H1 (cell line): ENCODE data around the gene ACP2. TPM values are rescaled to one million over a fixed set of nuclear protein-coding genes. Genes with fewer than 3 reads are reported as not detected.

ENCODE experiments used
- CTCF ChIA-PET: fragments of 300-600 bp; sonication (Branson Sonifier 250); formaldehyde crosslinking; loops from one replicate; lab custom pipeline; 2021; ENCODE audit not compliant: partially characterized antibody; lab: Charles Lee
- POLR2A ChIA-PET: fragments of 300-600 bp; sonication (Branson Sonifier 250); formaldehyde crosslinking; loops from one replicate; lab custom pipeline; 2021; ENCODE audit warnings: inconsistent platforms; ENCODE audit not compliant: partially characterized antibody; lab: Charles Lee
- DNase-seq, 2 experiments: peaks; one replicate each; pipeline versions ENCODE4 v3.0.0 to v3.0.0-alpha.2; 2010 to 2022; ENCODE audit warnings: low spot score in 2 of 2, low read depth in 1 of 2, mixed read lengths in 1 of 2
- FAIRE-seq: peaks from 2 replicates; lab custom pipeline; 2011; peaks lifted over from hg19 to GRCh38; lab: Jason Lieb, UNC
- H2AFZ ChIP-seq: 2 replicates; pipeline ENCODE4 v1.8.1; 2012; ENCODE audit warnings: low read length, inconsistent platforms
- H2AK5ac ChIP-seq: 2 replicates; pipeline ENCODE4 v1.6.1; 2013; ENCODE audit warnings: low read depth, low read length
- H2BK120ac ChIP-seq: replicated peaks from 2 replicates; pipeline ENCODE3; 2013; ENCODE audit warnings: low read depth, low read length, inconsistent platforms
- H2BK12ac ChIP-seq: 2 replicates; pipeline ENCODE4 v1.6.1; 2013; ENCODE audit warnings: low read depth, low read length
- H2BK15ac ChIP-seq: 2 replicates; pipeline ENCODE4 v1.6.1; 2013; ENCODE audit warnings: low read length
- H2BK20ac ChIP-seq: 2 replicates; pipeline ENCODE4 v1.6.1; 2013; ENCODE audit warnings: low read length
- H2BK5ac ChIP-seq: 2 replicates; pipeline ENCODE4 v1.6.1; 2013; ENCODE audit warnings: low read depth, low read length
- H3K14ac ChIP-seq: 2 replicates; pipeline ENCODE4 v1.6.1; 2013; ENCODE audit warnings: inconsistent platforms; ENCODE audit not compliant: insufficient read length
- H3K18ac ChIP-seq: 2 replicates; pipeline ENCODE4 v1.6.1; 2013; ENCODE audit warnings: low read length; ENCODE audit errors: extremely low read depth
- H3K23ac ChIP-seq: 2 replicates; pipeline ENCODE4 v1.6.1; 2013; ENCODE audit warnings: inconsistent platforms; ENCODE audit not compliant: insufficient read length
- H3K23me2 ChIP-seq: 2 replicates; pipeline ENCODE4 v1.6.1; 2013; ENCODE audit warnings: low read depth, low read length
- H3K27ac ChIP-seq: 2 replicates; pipeline ENCODE4 v1.6.1; 2011; ENCODE audit warnings: low read depth, low read length, inconsistent platforms
- H3K27me3 ChIP-seq, 4 experiments: replicated peaks in 1 of 4; 1 replicate in 1 of 4; 2 replicates in 3 of 4; pipeline versions ENCODE4 v1.6.1 to v1.8.1; 2011 to 2013; ENCODE audit warnings: low read length in 3 of 4, mild to moderate bottlenecking in 3 of 4, inconsistent platforms in 2 of 4, mixed read lengths in 2 of 4, moderate library complexity in 1 of 4; ENCODE audit not compliant: control insufficient read depth in 3 of 4, insufficient read depth in 3 of 4; ENCODE audit errors: extremely low read depth in 1 of 4
- H3K36me3 ChIP-seq, 4 experiments: 2 replicates each; pipeline versions ENCODE4 v1.6.1 to v1.8.1; 2011 to 2013; ENCODE audit warnings: mild to moderate bottlenecking in 4 of 4, low read length in 3 of 4, moderate library complexity in 2 of 4, control low read depth in 1 of 4, inconsistent platforms in 1 of 4; ENCODE audit not compliant: insufficient read depth in 4 of 4, control insufficient read depth in 2 of 4
- H3K4ac ChIP-seq: replicated peaks from 2 replicates; pipeline ENCODE3; 2013; ENCODE audit warnings: low read length, low read depth, mixed read lengths, inconsistent platforms; ENCODE audit not compliant: insufficient read length
- H3K4me1 ChIP-seq, 4 experiments: replicated peaks in 1 of 4; 1 replicate in 1 of 4; 2 replicates in 3 of 4; pipeline versions ENCODE4 v1.6.1 to v1.8.1; 2011 to 2013; ENCODE audit warnings: low read length in 3 of 4, inconsistent platforms in 2 of 4, mixed read lengths in 1 of 4; ENCODE audit not compliant: insufficient read depth in 4 of 4, control insufficient read depth in 3 of 4
- H3K4me2 ChIP-seq, 2 experiments: 2 replicates each; pipeline versions ENCODE4 v1.6.1 to v1.8.1; 2011 to 2013; ENCODE audit warnings: low read depth in 2 of 2, low read length in 2 of 2, control low read depth in 1 of 2, inconsistent platforms in 1 of 2, mild to moderate bottlenecking in 1 of 2; ENCODE audit not compliant: insufficient read depth in 1 of 2
- H3K4me3 ChIP-seq, 4 experiments: fragments of 200-600, 300-600 bp in 1 of 4; sonication (generic), shearing (Covaris generic), sonication (Bioruptor Twin) in 1 of 4; 2 replicates each; pipeline versions ENCODE4 v1.5.1 to v1.8.1; 2011 to 2016; ENCODE audit warnings: low read length in 4 of 4, low read depth in 3 of 4, control low read depth in 2 of 4, inconsistent platforms in 2 of 4, mild to moderate bottlenecking in 2 of 4, mixed read lengths in 1 of 4, moderate library complexity in 1 of 4; ENCODE audit not compliant: insufficient read depth in 2 of 4; ENCODE audit errors: extremely low read depth in 1 of 4
- H3K56ac ChIP-seq: replicated peaks from 2 replicates; pipeline ENCODE3; 2013; ENCODE audit warnings: low read depth, mild to moderate bottlenecking, mixed read lengths, low read length, inconsistent platforms; ENCODE audit not compliant: insufficient read length
- H3K79me1 ChIP-seq: 2 replicates; pipeline ENCODE4 v1.6.1; 2013; ENCODE audit warnings: low read depth, low read length, control low read depth
- H3K79me2 ChIP-seq, 2 experiments: 2 replicates each; pipeline versions ENCODE4 v1.6.1 to v1.8.1; 2012 to 2013; ENCODE audit warnings: low read length in 2 of 2, mild to moderate bottlenecking in 2 of 2, inconsistent platforms in 1 of 2; ENCODE audit not compliant: insufficient read depth in 2 of 2, control insufficient read depth in 1 of 2
- H3K9ac ChIP-seq, 4 experiments: replicated peaks in 1 of 4; 1 replicate in 1 of 4; 2 replicates in 3 of 4; pipeline versions ENCODE4 v1.6.1 to v1.8.1; 2011 to 2013; ENCODE audit warnings: low read depth in 3 of 4, low read length in 3 of 4, control low read depth in 2 of 4, mild to moderate bottlenecking in 2 of 4, moderate library complexity in 2 of 4, inconsistent platforms in 1 of 4; ENCODE audit errors: extremely low read depth in 1 of 4
- H3K9me3 ChIP-seq, 2 experiments: 2 replicates each; pipeline versions ENCODE4 v1.6.1 to v1.8.1; 2012 to 2013; ENCODE audit warnings: mild to moderate bottlenecking in 2 of 2, moderate library complexity in 2 of 2, control low read depth in 1 of 2, inconsistent platforms in 1 of 2, low read depth in 1 of 2, low read length in 1 of 2, mixed read lengths in 1 of 2; ENCODE audit not compliant: insufficient read depth in 2 of 2
- H4K20me1 ChIP-seq, 2 experiments: replicated peaks in 1 of 2; 2 replicates each; pipeline versions ENCODE3 to v1.8.1; 2011 to 2013; ENCODE audit warnings: inconsistent platforms in 2 of 2, low read length in 2 of 2, mild to moderate bottlenecking in 1 of 2; ENCODE audit not compliant: insufficient read depth in 2 of 2, control insufficient read depth in 1 of 2
- H4K5ac ChIP-seq: 2 replicates; pipeline ENCODE4 v1.6.1; 2013; ENCODE audit warnings: low read length, low read depth, mixed read lengths, inconsistent platforms; ENCODE audit not compliant: insufficient read length
- H4K8ac ChIP-seq: 2 replicates; pipeline ENCODE4 v1.8.0; 2013; ENCODE audit warnings: mild to moderate bottlenecking, moderate library complexity, low read length, inconsistent platforms; ENCODE audit not compliant: insufficient read depth; ENCODE audit errors: extremely low read depth
- H4K91ac ChIP-seq: replicated peaks from 2 replicates; pipeline ENCODE3; 2013; ENCODE audit warnings: low read length, mixed read lengths, inconsistent platforms; ENCODE audit not compliant: insufficient read length
- CBX5 ChIP-seq: fragments of 300-800, 300-1000 bp; sonication (generic); IDR thresholded peaks from 2 replicates; pipeline ENCODE4 v1.7.1; 2016; ENCODE audit warnings: antibody characterized with exemption, low read length, low read depth
- E2F6 ChIP-seq: IDR thresholded peaks from 2 replicates; pipeline ENCODE4 v1.6.1; 2012; ENCODE audit warnings: inconsistent platforms
- EGR1 ChIP-seq: IDR thresholded peaks from 2 replicates; pipeline ENCODE4 v1.6.1; 2011; ENCODE audit warnings: low read depth, low read length, borderline replicate concordance
- EP300 ChIP-seq, 2 experiments: IDR thresholded peaks; 1 replicate in 1 of 2; 2 replicates in 1 of 2; pipeline ENCODE4 v1.6.1; 2011 to 2012; ENCODE audit warnings: low read depth in 2 of 2, low read length in 2 of 2, mild to moderate bottlenecking in 2 of 2, borderline replicate concordance in 1 of 2, inconsistent platforms in 1 of 2, moderate library complexity in 1 of 2
- JUND ChIP-seq: IDR thresholded peaks from 2 replicates; pipeline ENCODE4 v1.6.1; 2011; ENCODE audit warnings: mild to moderate bottlenecking, improper control_type of control experiment, low read length
- KDM5A ChIP-seq: fragments of 200-600 bp; IDR thresholded peaks from 2 replicates; pipeline ENCODE4 v1.7.1; 2012; ENCODE audit warnings: mild to moderate bottlenecking, low read length, inconsistent platforms, mixed read lengths
- NANOG ChIP-seq: IDR thresholded peaks from 2 replicates; pipeline ENCODE4 v1.6.1; 2011; ENCODE audit warnings: low read length, low read depth, mild to moderate bottlenecking, inconsistent platforms; ENCODE audit not compliant: insufficient read depth, poor library complexity, severe bottlenecking
- PHF8 ChIP-seq: fragments of 200-600 bp; sonication (generic); conservative IDR thresholded peaks from 2 replicates; pipeline ENCODE4 v1.7.1; 2012; ENCODE audit warnings: low read depth, mild to moderate bottlenecking, inconsistent platforms, low read length, moderate library complexity
- POU5F1 ChIP-seq: IDR thresholded peaks from 2 replicates; pipeline ENCODE4 v1.6.1; 2011; ENCODE audit warnings: low read depth, mild to moderate bottlenecking, low read length, moderate library complexity
- SIN3A ChIP-seq, 2 experiments: IDR thresholded peaks in 1 of 2; conservative IDR thresholded peaks in 1 of 2; 2 replicates each; pipeline ENCODE4 v1.6.1; 2011 to 2012; ENCODE audit warnings: low read length in 2 of 2, improper control_type of control experiment in 1 of 2, low read depth in 1 of 2, mild to moderate bottlenecking in 1 of 2
- SIRT6 ChIP-seq: IDR thresholded peaks from one replicate; pipeline ENCODE4 v1.7.1; 2012; ENCODE audit warnings: low read length, inconsistent platforms
- SP2 ChIP-seq: IDR thresholded peaks from 2 replicates; pipeline ENCODE4 v1.6.1; 2012; ENCODE audit warnings: mild to moderate bottlenecking, low read length, inconsistent platforms
- TEAD4 ChIP-seq: IDR thresholded peaks from 2 replicates; pipeline ENCODE4 v1.6.1; 2012; ENCODE audit warnings: low read depth, low read length, inconsistent platforms, mixed read lengths
- WGBS, 2 experiments: shearing (Covaris generic) in 1 of 2; methylation state at CpG; one replicate each; pipeline versions ENCODE4 v1.1.6 to v1.1.7; 2013 to 2015; ENCODE audit warnings: low lambda C conversion rate in 2 of 2, mixed read lengths in 2 of 2, inconsistent platforms in 1 of 2, low coverage in 1 of 2, missing lambda C conversion rate in 1 of 2; ENCODE audit not compliant: insufficient replicate concordance in 2 of 2, insufficient coverage in 1 of 2, insufficient read length in 1 of 2; ENCODE audit errors: extremely low coverage in 1 of 2, missing lambda C conversion rate in 1 of 2; 5-methylcytosine and 5-hydroxymethylcytosine counted together
- polyA plus RNA-seq, 7 experiments: library from polyadenylated mRNA; depleted of rRNA in 3 of 7; stranded (reverse) in 5 of 7; unstranded in 2 of 7; fragments of >200 nt in 5 of 7; fragments of 200-250 nt in 2 of 7; gene quantifications; 1 replicate in 5 of 7; 2 replicates in 1 of 7; 4 replicates in 1 of 7; pipeline versions ENCODE4 v1.2.1 to v1.2.3, GENCODE V29; 2011 to 2013; ENCODE audit warnings: missing spikeins in 2 of 7, mixed read lengths in 2 of 7
- total RNA-seq: library from RNA; stranded (reverse); fragmentation: NEBNext Ultra II Directional; extraction: Animal tissue kit (Norgen Biotek cat#: 25700); gene quantifications from 2 replicates; pipeline ENCODE4 v1.2.1, GENCODE V29; 2021

The ACP2 gene
- total and polyA plus RNA-seq, 2 of the 8 experiments (the other 6 are each of a cell fraction or from before 2014, with no cell fraction given): 17.8 to 19.8 TPM

GRCh38 chr11:47251751-47252150 is 3.1 kb upstream of the ACP2 start:
- no peak overlapping the region for H2BK15ac ChIP-seq
- H3K4me2 ChIP-seq: no peak overlapping the region
- H3K56ac ChIP-seq: no peak overlapping the region
- H4K91ac ChIP-seq: no peak overlapping the region
- DNase-seq: no peak
- H3K18ac ChIP-seq: no peak overlapping the region
- H3K36me3 ChIP-seq: no peaks in the 10 kb centered on the region
- H3K9ac ChIP-seq: no peak overlapping the region
- no peak overlapping the region for H4K8ac ChIP-seq
- H4K20me1 ChIP-seq: no peaks in the 10 kb centered on the region
- WGBS, 2 experiments: 89% methylated on average over 3 of the region's 3 CpGs; no CpG with 5 or more reads in 1 of the 2 experiments
- H3K79me1 ChIP-seq: no peaks in the 10 kb centered on the region
- no peaks in the 10 kb centered on the region for H3K27me3 ChIP-seq
- POLR2A ChIA-PET: interaction anchor here (0.7 to 11.4 kb wide), 2 partner anchors 17 to 44 kb away, joined by 3 to 138 read pairs; no protein-coding TSS in a partner anchor
- H2BK20ac ChIP-seq: no peak overlapping the region
- no peak overlapping the region for H3K4me3 ChIP-seq
- no peak overlapping the region for H3K4ac ChIP-seq
- CTCF ChIA-PET: interaction anchor here (0.6 to 10.9 kb wide), 7 partner anchors 8 to 103 kb away, joined by 3 to 92 read pairs (median 4); no protein-coding TSS in a partner anchor
- H3K23me2 ChIP-seq: peaks cover 9% of the 10 kb centered on the region
- H3K14ac ChIP-seq: no peak overlapping the region
- no peak overlapping the region for H2BK12ac ChIP-seq
- H2BK120ac ChIP-seq: no peak overlapping the region
- peaks cover 0 to 12% of the 10 kb centered on the region in 2 experiments; a peak in 1 of 4 replicates for H3K79me2 ChIP-seq
- H2BK5ac ChIP-seq: no peak overlapping the region
- H3K23ac ChIP-seq: no peak overlapping the region
- no peaks in the 10 kb centered on the region for H3K9me3 ChIP-seq
- no peak overlapping the region for H2AK5ac ChIP-seq
- TF ChIP-seq JUND (no peak), SIRT6 (no peak), NANOG (no peak), CBX5 (no peak), E2F6 (no peak), SIN3A (conservative IDR thresholded peaks at IDR 0.05 in 1 of 2, IDR thresholded peaks at IDR 0.05 in 1 of 2; ENCODE audit: low read depth in 1 of 2, low read length in 2 of 2) (no peak), PHF8 (no peak), EGR1 (no peak), SP2 (no peak), POU5F1 (no peak), KDM5A (no peak), EP300 (IDR thresholded peaks at IDR 0.05; ENCODE audit: borderline replicate concordance in 1 of 2, low read depth in 2 of 2, low read length in 2 of 2) (no peak), TEAD4 (no peak)
- peaks cover 0 to 9% (median 0%) of the 10 kb centered on the region in 4 experiments; a peak in 4 of 7 replicates for H3K4me1 ChIP-seq
- no peak for FAIRE-seq
- H3K27ac ChIP-seq: no peak overlapping the region
- no peak overlapping the region for H2AFZ ChIP-seq
- H4K5ac ChIP-seq: no peak overlapping the region
